ENCODE data around the gene TWIST2.

Gene TWIST2

DNA sequence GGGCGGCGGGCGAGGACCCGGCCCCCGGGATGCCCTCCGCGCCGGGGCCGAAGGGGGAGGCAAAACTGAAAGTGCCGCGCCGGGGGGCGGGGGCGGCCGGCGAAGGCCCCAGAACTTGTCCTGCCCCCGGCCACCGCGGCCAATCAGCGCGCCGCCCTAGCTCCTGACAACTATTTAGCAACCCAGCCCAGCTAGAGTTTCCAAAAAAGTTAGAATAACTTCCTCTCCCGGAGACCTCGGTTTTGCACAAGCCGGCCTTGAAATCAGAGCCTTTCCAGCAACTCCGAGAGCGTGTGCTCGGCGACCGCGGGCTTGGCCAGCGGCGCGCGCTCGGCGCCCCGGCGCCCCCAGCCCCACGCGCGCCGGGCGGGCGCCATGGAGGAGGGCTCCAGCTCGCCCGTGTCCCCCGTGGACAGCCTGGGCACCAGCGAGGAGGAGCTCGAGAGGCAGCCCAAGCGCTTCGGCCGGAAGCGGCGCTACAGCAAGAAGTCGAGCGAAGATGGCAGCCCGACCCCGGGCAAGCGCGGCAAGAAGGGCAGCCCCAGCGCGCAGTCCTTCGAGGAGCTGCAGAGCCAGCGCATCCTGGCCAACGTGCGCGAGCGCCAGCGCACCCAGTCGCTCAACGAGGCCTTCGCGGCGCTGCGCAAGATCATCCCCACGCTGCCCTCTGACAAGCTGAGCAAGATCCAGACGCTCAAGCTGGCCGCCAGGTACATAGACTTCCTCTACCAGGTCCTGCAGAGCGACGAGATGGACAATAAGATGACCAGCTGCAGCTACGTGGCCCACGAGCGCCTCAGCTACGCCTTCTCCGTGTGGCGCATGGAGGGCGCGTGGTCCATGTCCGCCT lies at the start of gene TWIST2:
TSS of gene TWIST2 (plus strand) at position 245 of the 850 bp plus-strand sequence. CDS start at position 376, 131 bp downstream.
- DNase-seq, result no peak

DNA sequence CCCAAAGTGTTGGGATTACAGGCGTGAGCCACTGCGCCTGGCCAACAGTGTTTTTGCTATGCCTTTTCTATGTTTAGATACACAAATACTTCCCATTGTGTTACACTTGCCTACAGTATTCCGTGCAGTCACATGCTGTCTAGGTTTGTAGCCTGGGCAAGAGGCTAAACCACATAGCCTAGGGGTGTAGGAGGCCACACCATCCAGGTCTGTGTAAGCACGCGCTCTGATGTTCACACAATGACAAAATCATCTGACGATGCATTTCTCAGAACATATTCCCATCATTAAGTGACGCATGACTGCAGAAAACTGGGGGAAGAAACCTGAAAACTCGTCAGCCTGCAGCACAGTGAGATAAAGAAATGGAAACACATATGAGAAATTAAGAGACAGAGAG lies 46.1 kb upstream of the TWIST2 start:
- DNase-seq, result no peak

DNA sequence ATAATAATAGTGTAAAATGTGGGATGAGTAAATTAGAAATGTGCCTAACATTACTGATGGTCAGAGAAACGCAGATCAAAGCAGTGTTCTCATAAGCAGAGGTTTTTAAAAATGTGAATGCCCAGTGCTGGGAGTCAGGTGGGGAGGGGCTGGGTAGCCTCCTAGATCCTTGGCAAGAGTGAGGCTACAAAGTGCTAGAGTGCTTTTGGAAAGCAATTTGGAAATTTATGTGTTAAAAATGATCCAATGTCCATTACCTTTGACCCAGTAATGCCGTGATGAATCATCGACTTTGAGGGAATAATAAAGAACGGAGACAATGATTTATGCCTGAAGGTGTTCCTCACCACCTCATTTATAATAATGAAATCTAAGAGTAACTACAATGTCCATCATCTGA lies 44.9 kb upstream of the TWIST2 start:
- DNase-seq, result no peak

DNA sequence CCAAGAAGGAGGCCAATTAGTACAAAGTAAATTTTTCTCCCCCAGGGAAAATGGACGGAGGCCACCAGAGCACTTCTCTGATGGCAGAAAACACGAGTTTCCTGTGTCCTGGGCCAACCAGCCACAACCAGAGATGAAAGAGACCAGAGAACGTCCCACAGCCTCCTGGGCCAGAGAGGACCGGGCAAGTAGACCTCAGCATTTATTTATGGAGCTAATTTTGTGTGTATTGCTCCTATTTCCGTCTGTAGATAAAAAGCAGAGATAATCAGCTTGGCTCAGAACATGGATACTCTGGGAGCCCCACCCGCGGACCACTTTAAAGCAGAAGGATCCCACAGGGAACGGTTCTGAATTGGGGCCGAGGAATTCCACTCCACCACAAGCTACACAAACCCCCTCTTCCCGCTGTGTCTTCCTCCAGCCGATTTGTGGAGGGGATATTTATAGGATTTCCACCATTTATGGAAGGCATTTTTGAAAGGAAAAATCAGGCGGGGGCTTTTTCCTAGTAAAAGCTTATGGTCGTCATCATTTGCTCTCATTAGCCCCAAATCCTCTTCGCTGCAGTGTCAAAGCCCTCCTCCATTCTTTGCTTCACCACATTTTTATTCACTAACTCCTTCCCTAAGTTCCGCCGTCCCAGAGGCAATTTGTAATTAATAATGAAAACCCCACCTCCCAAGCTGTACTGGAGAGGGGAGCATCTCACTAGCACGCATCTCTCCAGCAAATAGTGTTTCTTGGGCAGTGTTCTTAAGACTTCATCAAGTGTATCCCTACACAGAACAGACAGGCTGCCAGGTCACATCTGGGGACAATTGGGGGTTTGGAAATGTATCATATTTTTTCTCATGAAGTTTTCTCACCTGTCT lies 43.7 kb upstream of the TWIST2 start:
- DNase-seq, result no peak

GRCh38 chr2:238808761-238809160 lies 39.1 kb upstream of the TWIST2 start:
- no peak for DNase-seq

DNA sequence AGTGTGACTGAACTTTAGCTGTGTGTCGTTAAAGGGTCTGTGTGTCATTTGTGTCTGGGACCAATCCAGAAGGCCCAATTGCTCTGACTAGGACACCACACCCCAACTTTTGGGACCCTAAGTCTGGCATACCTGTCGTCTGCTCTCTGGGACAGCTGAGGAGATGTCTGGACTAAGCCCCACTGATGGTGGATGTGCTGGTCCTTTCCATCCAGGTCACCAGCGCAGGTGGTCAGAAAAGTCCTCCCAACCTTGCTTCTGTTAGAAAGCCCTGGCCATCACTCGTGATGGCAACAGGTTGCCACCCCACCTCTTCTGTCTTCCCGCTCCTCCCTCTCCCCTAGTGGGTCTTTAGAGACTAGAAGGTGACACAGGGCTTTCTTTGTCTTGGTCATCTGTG lies 37.6 kb upstream of the TWIST2 start:
- no peak for DNase-seq

- DNase-seq, result no peak
Observed at GRCh38 chr2:238811293-238811692, 36.6 kb upstream of the TWIST2 start.

- no peak for DNase-seq
Observed at GRCh38 chr2:238811759-238812158, 36.1 kb upstream of the TWIST2 start.

- no peak for DNase-seq
Observed at GRCh38 chr2:238813109-238813508, 34.8 kb upstream of the TWIST2 start.

DNA sequence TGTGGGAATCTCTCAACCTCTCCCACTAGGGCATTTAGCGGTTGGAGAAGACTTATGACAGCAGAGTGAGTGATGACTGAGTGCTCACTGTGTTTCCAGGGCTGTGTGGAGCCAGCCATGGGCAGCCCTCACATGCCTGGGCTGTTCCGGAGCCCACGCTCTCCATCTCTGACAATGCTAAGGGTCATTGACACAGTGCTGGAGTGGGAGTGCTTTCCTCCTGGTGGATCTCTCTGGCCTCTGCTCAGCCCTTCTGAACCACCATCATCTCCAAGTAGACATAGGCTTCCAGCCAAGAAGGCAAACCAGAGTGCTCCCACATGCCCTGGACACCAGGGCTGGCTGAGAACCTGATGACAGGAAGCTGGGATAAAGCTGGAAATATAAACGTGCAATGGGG lies 33.1 kb upstream of the TWIST2 start:
- no peak for DNase-seq

DNA sequence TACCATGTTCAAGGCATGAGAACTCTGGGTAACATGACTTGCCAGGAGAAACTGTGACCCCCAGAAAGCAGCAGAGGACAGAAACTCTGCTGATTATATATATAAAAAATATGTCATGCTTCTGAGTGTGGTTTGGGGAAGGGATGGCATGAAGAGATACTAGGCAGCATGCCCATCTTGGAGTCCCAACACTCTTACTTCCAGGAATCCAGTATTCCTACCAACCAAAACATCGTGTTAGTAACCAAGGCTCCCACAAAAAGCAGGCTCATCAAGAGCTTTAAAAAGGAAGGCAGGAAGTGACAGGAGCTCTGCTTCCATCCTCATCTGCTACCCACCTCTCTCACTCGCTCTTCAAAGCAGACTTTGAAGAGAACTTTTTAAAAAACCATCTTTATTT lies 31.6 kb upstream of the TWIST2 start:
- DNase-seq, result no peak

- DNase-seq, result no peak
Observed at GRCh38 chr2:238817382-238817781, 30.5 kb upstream of the TWIST2 start.

DNA sequence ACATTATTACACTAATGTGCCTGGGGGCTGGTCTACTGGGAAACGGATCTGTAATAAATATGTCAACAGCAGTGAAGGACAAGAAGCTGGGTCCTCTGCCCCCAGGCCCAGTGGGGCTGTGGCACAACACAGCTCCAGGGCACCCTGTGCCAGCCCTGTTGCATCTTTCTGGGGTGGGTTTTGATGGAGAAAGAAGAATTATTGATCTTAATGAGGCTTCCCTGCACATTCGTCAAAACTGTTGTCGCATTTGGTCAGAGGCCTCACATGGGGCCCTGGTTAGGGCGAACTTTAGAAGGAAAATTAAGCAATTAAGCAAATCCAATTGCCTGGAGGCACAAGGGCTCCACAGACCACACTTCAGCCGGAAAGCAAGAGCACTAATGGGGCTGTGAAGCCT lies 30.0 kb upstream of the TWIST2 start:
- DNase-seq, result no peak

DNA sequence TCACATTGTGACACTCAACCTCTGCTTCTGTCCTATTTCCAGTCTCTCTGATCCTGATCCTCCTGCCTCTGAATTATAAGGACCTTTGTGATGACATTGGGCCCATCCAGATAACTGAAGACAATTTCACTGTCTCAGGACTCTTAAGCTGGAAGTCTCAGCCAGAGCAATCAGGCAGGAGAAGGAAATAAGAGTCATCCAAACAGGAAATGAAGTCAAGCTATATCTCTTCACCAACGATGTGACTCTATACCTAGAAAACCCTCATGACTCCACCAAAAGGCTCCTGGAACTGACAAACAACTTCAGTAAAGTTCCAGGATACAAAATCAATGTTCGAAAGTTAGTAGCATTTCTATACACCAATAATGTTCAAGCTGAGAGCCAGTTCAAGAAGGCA lies 29.3 kb upstream of the TWIST2 start:
- DNase-seq, result no peak

DNA sequence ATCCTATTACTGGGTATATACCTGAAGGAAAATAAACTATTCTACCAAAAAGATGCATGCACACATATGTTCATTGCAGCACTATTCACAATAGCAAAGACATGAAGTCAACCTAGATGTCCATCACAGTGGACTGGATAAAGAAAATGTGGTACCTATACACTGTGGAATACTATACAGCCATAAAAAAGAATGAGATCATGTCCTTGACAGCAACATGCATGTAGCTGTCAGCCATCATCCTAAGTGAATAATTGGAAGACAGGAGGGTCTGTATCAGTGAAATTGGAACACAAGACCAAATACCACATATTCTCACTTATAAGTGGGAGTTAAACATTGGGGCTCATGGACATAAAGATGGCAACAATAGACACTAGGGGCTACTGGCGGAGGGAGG lies 27.7 kb upstream of the TWIST2 start:
- no peak for DNase-seq

DNA sequence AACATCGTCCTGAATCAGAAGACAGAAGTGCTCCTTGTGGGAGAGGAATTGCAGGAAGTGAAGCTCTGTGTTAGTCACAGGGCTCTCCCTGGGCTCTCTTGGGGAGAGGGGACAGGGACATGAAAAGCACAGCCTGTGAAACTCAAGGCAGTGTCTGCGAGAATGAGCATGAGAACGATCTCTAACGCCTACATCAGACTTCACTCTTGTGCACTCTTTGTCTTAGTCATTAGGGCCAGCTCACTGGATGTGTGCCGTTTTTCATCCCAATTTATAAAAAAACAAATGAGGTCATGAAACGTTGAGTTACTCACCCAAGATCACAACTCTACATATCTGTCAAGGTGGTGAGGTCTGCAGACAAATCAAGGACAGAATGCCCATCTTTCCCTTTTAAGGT lies 27.0 kb upstream of the TWIST2 start:
- no peak for DNase-seq

- no peak for DNase-seq
Observed at GRCh38 chr2:238821391-238821790, 26.5 kb upstream of the TWIST2 start.

GRCh38 chr2:238821944-238822670 lies 25.8 kb upstream of the TWIST2 start:
- no peak for DNase-seq

DNA sequence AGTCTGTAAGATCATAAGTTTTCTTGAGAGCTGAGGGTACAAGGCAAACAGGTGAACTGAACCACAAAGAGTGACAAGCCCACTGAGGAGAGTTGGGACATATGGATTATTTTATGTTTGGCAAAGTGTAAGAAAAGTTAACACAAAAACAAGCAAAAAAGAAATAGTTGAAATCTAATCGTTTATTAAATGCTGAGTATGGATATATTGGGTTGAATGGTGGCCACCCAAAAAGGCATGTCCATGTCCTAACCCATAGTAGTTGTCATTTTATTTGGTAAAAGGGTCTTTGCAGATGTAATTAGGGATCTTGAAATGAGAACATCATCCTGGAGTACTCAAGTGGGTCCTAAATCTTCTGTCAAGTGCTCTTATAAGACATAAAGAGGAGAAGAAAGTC lies 24.9 kb upstream of the TWIST2 start:
- no peak for DNase-seq

- DNase-seq, result no peak
Observed at GRCh38 chr2:238831177-238831576, 16.7 kb upstream of the TWIST2 start.

DNA sequence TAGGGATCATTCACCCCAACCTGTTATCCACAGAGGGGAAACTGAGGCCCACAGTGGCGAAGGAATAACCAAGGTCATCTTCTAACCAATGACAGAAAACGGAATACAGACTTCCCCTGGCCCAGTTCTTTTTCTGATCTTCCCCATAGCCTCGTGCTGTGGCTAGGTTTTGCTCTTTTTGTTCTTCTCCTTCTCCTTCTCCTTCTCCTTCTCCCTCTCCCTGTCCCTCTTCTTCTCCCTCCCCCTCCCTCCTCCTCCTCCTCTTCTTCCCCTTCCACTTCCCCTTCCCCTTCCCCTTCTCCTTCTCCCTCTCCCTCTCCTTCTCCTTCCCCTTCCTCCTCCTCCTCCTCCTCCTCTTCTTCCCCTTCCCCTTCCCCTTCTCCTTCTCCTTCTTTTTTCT lies 12.9 kb upstream of the TWIST2 start:
- no peak for DNase-seq

GRCh38 chr2:238835726-238836301 lies 12.1 kb upstream of the TWIST2 start:
- no peak for DNase-seq

DNA sequence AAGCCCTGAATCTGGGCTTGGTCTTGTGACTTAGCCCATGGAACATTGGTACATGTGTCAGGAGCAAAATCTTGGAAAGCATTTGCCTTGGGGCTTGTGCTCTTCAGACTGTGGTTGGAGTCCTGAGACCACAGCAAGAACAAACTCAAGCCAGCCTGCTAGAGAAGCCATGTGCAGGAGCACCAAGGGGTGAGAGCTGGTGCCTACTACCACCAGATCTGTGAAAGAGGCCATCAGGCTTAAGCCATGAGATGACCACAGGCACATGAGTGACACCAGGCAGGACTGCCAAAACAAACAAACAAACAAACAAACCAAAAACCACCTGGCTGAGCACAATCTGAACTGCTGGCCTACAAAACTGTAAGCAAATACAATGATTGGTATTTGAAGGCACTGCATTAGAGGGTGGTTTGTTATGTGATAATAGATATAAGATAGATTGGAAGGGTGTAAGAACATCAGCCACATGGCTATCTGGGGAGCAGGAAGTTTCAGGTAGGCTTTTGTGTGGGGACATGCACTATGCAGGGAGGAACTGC lies 9.0 kb upstream of the TWIST2 start:
- no peak for DNase-seq

All from stimulated activated naive CD4-positive, alpha-beta T cell treated with Interleukin-2 at 50 U/mL for 16 hours (primary cell).